Epithelial cell of proximal tubule (primary cell): ENCODE measurements around the gene THRAP3. TPM values are rescaled to one million over a fixed set of nuclear protein-coding genes. Genes with fewer than 3 reads are reported as not detected.

Experiments used
- DNase-seq: peaks from one replicate; pipeline ENCODE4 v3.0.0-alpha.2; 2011; ENCODE audit warnings: low read depth
- H3K4me3 ChIP-seq: 2 replicates; pipeline ENCODE4 v1.5.1; 2011; ENCODE audit warnings: low read depth, mild to moderate bottlenecking, low read length
- CTCF ChIP-seq: conservative IDR thresholded peaks from 2 replicates; pipeline ENCODE4 v1.5.1; 2012; ENCODE audit warnings: low read depth, mild to moderate bottlenecking, low read length
- total RNA-seq: library from RNA; depleted of rRNA; stranded (reverse); fragments of >200 nt; gene quantifications from 2 replicates; pipeline ENCODE4 v1.2.3, GENCODE V29; 2015

THRAP3 gene
- total RNA-seq, 1 donor from 2014 or later = 62.9 TPM

DNA sequence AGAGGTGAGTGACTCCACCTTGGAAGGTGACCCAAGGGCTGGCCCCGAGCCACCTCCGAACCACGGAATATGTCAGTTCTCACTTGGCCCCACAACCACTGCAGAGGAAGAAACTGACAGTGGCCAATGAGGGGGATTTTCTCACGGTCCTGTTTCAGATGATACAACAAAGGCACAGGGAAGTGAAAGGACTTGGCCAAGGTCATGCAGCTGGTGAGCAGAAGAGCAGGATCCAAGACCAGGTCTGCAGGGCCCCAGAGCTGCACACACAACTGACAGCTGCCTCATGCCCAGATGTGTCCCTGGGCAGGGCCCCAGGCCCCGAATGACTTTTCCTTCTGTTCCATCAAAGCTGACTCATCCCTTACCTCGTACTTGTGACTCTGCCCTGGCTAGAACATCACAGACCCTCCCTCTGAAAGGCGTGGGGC, 125.0 kb downstream of the THRAP3 start:
- TF ChIP-seq CTCF = no peak
- DNase-seq = no peak
- no peak overlapping the region for H3K4me3 ChIP-seq

- no peak for DNase-seq
- no peak overlapping the region for H3K4me3 ChIP-seq
- no peak for TF ChIP-seq CTCF
Observed at GRCh38 chr1:36349839-36350238, 125.6 kb downstream of the THRAP3 start.

DNA sequence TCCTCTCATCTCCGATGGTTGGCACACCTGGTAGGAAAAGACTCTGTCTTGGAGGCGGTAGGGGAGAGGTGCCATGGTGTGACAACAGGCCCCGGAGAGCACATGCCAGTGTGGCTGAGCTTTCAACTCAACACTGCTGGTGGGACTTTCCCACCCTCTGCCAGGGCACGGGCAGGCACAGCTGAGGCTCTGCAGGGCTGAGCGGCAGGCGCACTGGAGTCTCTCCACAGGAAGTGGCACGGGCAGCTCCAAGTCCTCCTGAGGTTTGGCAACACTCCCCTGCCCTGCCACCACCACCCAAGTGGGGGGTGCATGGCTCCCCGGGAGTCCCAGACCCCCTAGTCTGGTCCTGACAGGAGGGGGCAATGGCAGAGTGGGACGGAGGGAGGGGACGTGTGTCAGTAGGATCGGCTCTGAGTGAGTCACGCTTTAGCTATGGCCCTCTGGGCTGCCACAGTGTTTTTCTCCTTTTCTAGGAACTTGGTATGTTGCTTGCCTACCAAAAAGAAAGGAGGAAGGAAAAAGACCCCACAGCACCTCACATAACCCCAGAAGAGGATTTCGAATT, 126.5 kb downstream of the THRAP3 start:
- no peak overlapping the region for H3K4me3 ChIP-seq
- no peak for TF ChIP-seq CTCF
- DNase-seq = peak; percentile 63

- H3K4me3 ChIP-seq = no peak overlapping the region
- peak; percentile 63 for DNase-seq
- peak; percentile 3 for TF ChIP-seq CTCF
Observed at GRCh38 chr1:36351227-36351977, 127.2 kb downstream of the THRAP3 start.

GRCh38 chr1:36352125-36352909, 128.1 kb downstream of the THRAP3 start:
- peak; percentile 18 for TF ChIP-seq CTCF
- H3K4me3 ChIP-seq = no peak overlapping the region
- no peak for DNase-seq

- H3K4me3 ChIP-seq = no peak overlapping the region
- no peak for DNase-seq
Observed at GRCh38 chr1:36352910-36353878, 129.0 kb downstream of the THRAP3 start.

More at GRCh38 chr1:36352910-36353878, 129.0 kb downstream of the THRAP3 start:
- no peak for TF ChIP-seq CTCF
